HEK293 (cell line): ENCODE data around the gene ZNF674.

ENCODE experiments used
- CTCF ChIA-PET: fragments of 350-600 bp; formaldehyde crosslinking; extraction: SDS; loops from one replicate; lab custom pipeline; 2021; ENCODE audit warnings: antibody characterized with exemption; lab: Yijun Ruan, JAX
- POLR2A ChIA-PET: fragments of 300-600 bp; formaldehyde crosslinking; extraction: SDS; loops from one replicate; lab custom pipeline; 2020; ENCODE audit warnings: antibody characterized with exemption, inconsistent platforms; lab: Yijun Ruan, JAX
- H3K27ac ChIP-seq: fragments of 200-500 bp; sonication (Bioruptor generic); 2 replicates; pipeline ENCODE4 v1.5.1; 2014; ENCODE audit warnings: low read depth, low read length, control low read depth, inconsistent platforms; ENCODE audit errors: extremely low read depth
- H3K36me3 ChIP-seq, 2 experiments: fragments of 200-500 bp in 1 of 2; sonication (Bioruptor generic) in 1 of 2; 1 replicate in 1 of 2; 2 replicates in 1 of 2; pipeline ENCODE4 v1.5.1; 2014 to 2017; ENCODE audit warnings: inconsistent platforms in 2 of 2, low read length in 2 of 2; ENCODE audit not compliant: control insufficient read depth in 2 of 2, insufficient read depth in 1 of 2
- H3K4me1 ChIP-seq: fragments of 200-500 bp; sonication (Bioruptor generic); 2 replicates; pipeline ENCODE4 v1.5.1; 2014; ENCODE audit warnings: mild to moderate bottlenecking, low read length, inconsistent platforms; ENCODE audit not compliant: control insufficient read depth, insufficient read depth
- H3K4me3 ChIP-seq: 2 replicates; pipeline ENCODE4 v1.5.1; 2011; ENCODE audit warnings: low read depth, mild to moderate bottlenecking, control low read depth, low read length, moderate library complexity
- H3K9me3 ChIP-seq: fragments of 200-500 bp; sonication (Bioruptor generic); 2 replicates; pipeline ENCODE4 v1.5.1; 2014; ENCODE audit warnings: low read depth, low read length, inconsistent platforms; ENCODE audit not compliant: control insufficient read depth, insufficient read depth
- GLI4 ChIP-seq: fragments of 450-650 bp; formaldehyde crosslinking; IDR thresholded peaks from 2 replicates; pipeline ENCODE4 v1.5.1; 2016; ENCODE audit warnings: missing biosample characterization, missing genetic modification characterization
- GLIS1 ChIP-seq: fragments of 450-650 bp; formaldehyde crosslinking; IDR thresholded peaks from 2 replicates; pipeline ENCODE4 v1.5.1; 2016; ENCODE audit warnings: missing biosample characterization, missing genetic modification characterization
- HOXA7 ChIP-seq: sonication (generic); formaldehyde crosslinking; IDR thresholded peaks from 2 replicates; pipeline ENCODE4 v1.8.1; 2022; ENCODE audit warnings: missing genetic modification reagents, borderline replicate concordance
- KLF1 ChIP-seq: fragments of 450-650 bp; formaldehyde crosslinking; IDR thresholded peaks from 2 replicates; pipeline ENCODE4 v1.5.1; 2016; ENCODE audit warnings: missing biosample characterization, missing genetic modification characterization
- KLF10 ChIP-seq: fragments of 450-650 bp; IDR thresholded peaks from 2 replicates; pipeline ENCODE4 v1.5.1; 2018; ENCODE audit warnings: missing biosample characterization, mild to moderate bottlenecking, missing genetic modification characterization
- REPIN1 ChIP-seq: fragments of 450-650 bp; formaldehyde crosslinking; IDR thresholded peaks from 2 replicates; pipeline ENCODE4 v1.5.1; 2017; ENCODE audit warnings: missing biosample characterization, missing genetic modification characterization, low read depth
- SCRT1 ChIP-seq: fragments of 450-650 bp; formaldehyde crosslinking; IDR thresholded peaks from 2 replicates; pipeline ENCODE4 v1.5.1; 2016; ENCODE audit warnings: missing biosample characterization, missing genetic modification characterization, borderline replicate concordance
- TRIM28 ChIP-seq: IDR thresholded peaks from 2 replicates; pipeline ENCODE4 v1.6.1; 2011; ENCODE audit warnings: low read length, control low read depth, borderline replicate concordance
- ZBTB26 ChIP-seq: fragments of 450-650 bp; formaldehyde crosslinking; optimal IDR thresholded peaks from 2 replicates; pipeline ENCODE3; 2016; ENCODE audit warnings: missing biosample characterization, mild to moderate bottlenecking, missing genetic modification characterization
- ZIC2 ChIP-seq: fragments of 450-650 bp; formaldehyde crosslinking; IDR thresholded peaks from 2 replicates; pipeline ENCODE4 v1.5.1; 2016; ENCODE audit warnings: missing biosample characterization, missing genetic modification characterization
- ZNF10 ChIP-seq: fragments of 450-650 bp; formaldehyde crosslinking; IDR thresholded peaks from 2 replicates; pipeline ENCODE4 v1.5.1; 2017; ENCODE audit warnings: missing biosample characterization, missing genetic modification characterization
- ZNF133 ChIP-seq: fragments of 450-650 bp; formaldehyde crosslinking; IDR thresholded peaks from 2 replicates; pipeline ENCODE4 v1.5.1; 2016; ENCODE audit warnings: missing biosample characterization, missing genetic modification characterization
- ZNF2 ChIP-seq: fragments of 450-650 bp; formaldehyde crosslinking; IDR thresholded peaks from 2 replicates; pipeline ENCODE4 v1.5.1; 2016; ENCODE audit warnings: missing biosample characterization, missing genetic modification characterization
- ZNF214 ChIP-seq: fragments of 450-650 bp; formaldehyde crosslinking; IDR thresholded peaks from 2 replicates; pipeline ENCODE4 v1.5.1; 2017; ENCODE audit warnings: missing biosample characterization, mild to moderate bottlenecking, missing genetic modification characterization, borderline replicate concordance
- ZNF223 ChIP-seq: fragments of 450-650 bp; formaldehyde crosslinking; IDR thresholded peaks from 2 replicates; pipeline ENCODE4 v1.5.1; 2016; ENCODE audit warnings: missing biosample characterization, missing genetic modification characterization
- ZNF274 ChIP-seq, 2 experiments: fragments of 200-500 bp in 1 of 2; fragments of 450-650 bp in 1 of 2; sonication (Bioruptor generic) in 1 of 2; formaldehyde crosslinking in 1 of 2; IDR thresholded peaks; 2 replicates each; pipeline versions ENCODE4 v1.5.1 to v1.6.1; 2014 to 2016; ENCODE audit warnings: borderline replicate concordance in 1 of 2, inconsistent platforms in 1 of 2, low read length in 1 of 2, missing biosample characterization in 1 of 2, missing genetic modification characterization in 1 of 2
- ZNF280D ChIP-seq: fragments of 450-650 bp; formaldehyde crosslinking; IDR thresholded peaks from 2 replicates; pipeline ENCODE4 v1.5.1; 2016; ENCODE audit warnings: missing biosample characterization, missing genetic modification characterization
- ZNF302 ChIP-seq: fragments of 450-650 bp; formaldehyde crosslinking; IDR thresholded peaks from 2 replicates; pipeline ENCODE4 v1.5.1; 2016; ENCODE audit warnings: missing biosample characterization, missing genetic modification characterization, low read depth
- ZNF341 ChIP-seq: fragments of 450-650 bp; formaldehyde crosslinking; IDR thresholded peaks from 2 replicates; pipeline ENCODE4; 2016; ENCODE audit warnings: low read depth, missing biosample characterization, missing genetic modification characterization
- ZNF354C ChIP-seq: fragments of 450-650 bp; formaldehyde crosslinking; IDR thresholded peaks from 2 replicates; pipeline ENCODE4 v1.5.1; 2016; ENCODE audit warnings: missing biosample characterization, missing genetic modification characterization, low read depth, borderline replicate concordance
- ZNF600 ChIP-seq: fragments of 450-650 bp; formaldehyde crosslinking; IDR thresholded peaks from 2 replicates; pipeline ENCODE4 v1.5.1; 2016; ENCODE audit warnings: missing biosample characterization, missing genetic modification characterization
- ZNF664 ChIP-seq: fragments of 450-650 bp; formaldehyde crosslinking; IDR thresholded peaks from 2 replicates; pipeline ENCODE4 v1.5.1; 2016; ENCODE audit warnings: missing biosample characterization, missing genetic modification characterization
- ZNF777 ChIP-seq: fragments of 450-650 bp; formaldehyde crosslinking; IDR thresholded peaks from 2 replicates; pipeline ENCODE4 v1.5.1; 2017; ENCODE audit warnings: missing biosample characterization, missing genetic modification characterization, borderline replicate concordance
- ZSCAN23 ChIP-seq: fragments of 450-650 bp; formaldehyde crosslinking; IDR thresholded peaks from 2 replicates; pipeline ENCODE4 v1.5.1; 2016; ENCODE audit warnings: missing biosample characterization, missing genetic modification characterization
- TF ChIP-seq, protein P1 (sequence below): fragments of 450-650 bp; formaldehyde crosslinking; IDR thresholded peaks from 2 replicates; pipeline ENCODE4 v1.5.1; 2017; ENCODE audit warnings: missing biosample characterization, missing genetic modification characterization
- TF ChIP-seq, protein P2 (sequence below): fragments of 450-650 bp; formaldehyde crosslinking; IDR thresholded peaks from 2 replicates; pipeline ENCODE4 v1.5.1; 2016; ENCODE audit warnings: missing biosample characterization, missing genetic modification characterization
- TF ChIP-seq, protein P3 (sequence below): fragments of 450-650 bp; formaldehyde crosslinking; IDR thresholded peaks from 2 replicates; pipeline ENCODE4 v1.5.1; 2017; ENCODE audit warnings: missing biosample characterization, missing genetic modification characterization

ZNF674 gene

DNA sequence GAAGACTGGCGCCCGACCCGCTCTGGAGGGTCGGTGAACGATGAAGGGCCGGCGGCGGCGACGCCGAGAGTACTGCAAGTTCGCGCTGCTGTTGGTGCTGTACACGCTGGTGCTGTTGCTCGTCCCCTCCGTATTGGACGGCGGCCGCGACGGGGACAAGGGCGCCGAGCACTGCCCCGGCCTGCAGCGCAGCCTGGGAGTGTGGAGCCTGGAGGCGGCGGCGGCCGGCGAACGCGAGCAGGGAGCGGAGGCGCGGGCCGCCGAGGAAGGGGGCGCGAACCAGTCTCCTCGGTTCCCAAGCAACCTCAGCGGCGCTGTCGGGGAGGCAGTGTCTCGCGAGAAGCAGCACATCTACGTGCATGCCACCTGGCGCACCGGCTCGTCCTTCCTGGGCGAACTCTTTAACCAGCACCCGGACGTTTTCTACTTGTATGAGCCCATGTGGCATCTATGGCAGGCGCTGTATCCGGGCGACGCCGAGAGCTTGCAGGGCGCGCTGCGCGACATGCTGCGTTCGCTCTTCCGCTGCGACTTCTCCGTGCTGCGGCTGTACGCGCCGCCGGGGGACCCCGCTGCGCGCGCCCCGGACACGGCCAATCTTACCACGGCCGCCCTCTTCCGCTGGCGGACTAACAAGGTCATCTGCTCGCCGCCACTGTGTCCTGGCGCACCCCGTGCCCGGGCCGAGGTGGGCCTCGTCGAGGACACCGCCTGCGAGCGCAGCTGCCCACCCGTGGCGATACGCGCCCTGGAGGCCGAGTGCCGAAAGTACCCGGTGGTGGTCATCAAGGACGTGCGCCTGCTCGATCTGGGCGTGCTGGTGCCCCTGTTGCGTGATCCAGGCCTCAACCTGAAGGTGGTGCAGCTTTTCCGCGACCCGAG lies 28.9 kb upstream of the ZNF674 start:
- Histone ChIP-seq H3K36me3 (no peaks in the 10 kb centered on the region), H3K27ac (peak overlapping the region; percentile 21; the same call in 1 of the 2 replicates), H3K9me3 (no peaks in the 10 kb centered on the region), H3K4me3 (peak overlapping the region; percentile 51), H3K4me1 (peaks cover 8% of the 10 kb centered on the region; the same call in 1 of the 2 replicates)
- POLR2A ChIA-PET: no interaction called here
- CTCF ChIA-PET: no interaction called here
- TF ChIP-seq KLF10 (tag by site-specific recombination) (no peak), ZNF223 (tag by site-specific recombination) (no peak), ZNF354C (tag by site-specific recombination) (no peak), ZNF133 (tag by site-specific recombination) (no peak), GLI4 (tag by site-specific recombination) (no peak), GLIS1 (tag by site-specific recombination) (no peak), ZNF214 (no peak), SCRT1 (tag by site-specific recombination) (no peak), ZIC2 (tag by site-specific recombination) (peak; percentile 36), ZSCAN23 (tag by site-specific recombination) (no peak), ZNF341 (tag by site-specific recombination) (0 out of 2 replicates have a peak, but pooled peaks have one; percentile 27), ZNF10 (0 out of 2 replicates have a peak, but pooled peaks have one; percentile 30), ZNF280D (tag by site-specific recombination) (no peak), REPIN1 (no peak), KLF1 (tag by site-specific recombination) (no peak), HOXA7 (no peak), TRIM28 (no peak), ZNF600 (peak; percentile 24; the same call in 1 of the 2 replicates), ZNF664 (no peak), ZNF302 (no peak), ZBTB26 (tag by site-specific recombination) (peak; percentile 79), ZNF2 (tag by site-specific recombination) (peak; percentile 25; the same call in 1 of the 2 replicates), ZNF274 (IDR thresholded peaks at IDR 0.05; ENCODE audit: low read length) (no peak), ZNF274 (tag by site-specific recombination; IDR thresholded peaks at IDR 0.05; ENCODE audit: borderline replicate concordance) (no peak), ZNF777 (tag by site-specific recombination) (peak; percentile 63; the same call in 1 of the 2 replicates)
- TF ChIP-seq, protein P1, sequence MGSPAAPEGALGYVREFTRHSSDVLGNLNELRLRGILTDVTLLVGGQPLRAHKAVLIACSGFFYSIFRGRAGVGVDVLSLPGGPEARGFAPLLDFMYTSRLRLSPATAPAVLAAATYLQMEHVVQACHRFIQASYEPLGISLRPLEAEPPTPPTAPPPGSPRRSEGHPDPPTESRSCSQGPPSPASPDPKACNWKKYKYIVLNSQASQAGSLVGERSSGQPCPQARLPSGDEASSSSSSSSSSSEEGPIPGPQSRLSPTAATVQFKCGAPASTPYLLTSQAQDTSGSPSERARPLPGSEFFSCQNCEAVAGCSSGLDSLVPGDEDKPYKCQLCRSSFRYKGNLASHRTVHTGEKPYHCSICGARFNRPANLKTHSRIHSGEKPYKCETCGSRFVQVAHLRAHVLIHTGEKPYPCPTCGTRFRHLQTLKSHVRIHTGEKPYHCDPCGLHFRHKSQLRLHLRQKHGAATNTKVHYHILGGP (tag by site-specific recombination): no peak
- TF ChIP-seq, protein P2, sequence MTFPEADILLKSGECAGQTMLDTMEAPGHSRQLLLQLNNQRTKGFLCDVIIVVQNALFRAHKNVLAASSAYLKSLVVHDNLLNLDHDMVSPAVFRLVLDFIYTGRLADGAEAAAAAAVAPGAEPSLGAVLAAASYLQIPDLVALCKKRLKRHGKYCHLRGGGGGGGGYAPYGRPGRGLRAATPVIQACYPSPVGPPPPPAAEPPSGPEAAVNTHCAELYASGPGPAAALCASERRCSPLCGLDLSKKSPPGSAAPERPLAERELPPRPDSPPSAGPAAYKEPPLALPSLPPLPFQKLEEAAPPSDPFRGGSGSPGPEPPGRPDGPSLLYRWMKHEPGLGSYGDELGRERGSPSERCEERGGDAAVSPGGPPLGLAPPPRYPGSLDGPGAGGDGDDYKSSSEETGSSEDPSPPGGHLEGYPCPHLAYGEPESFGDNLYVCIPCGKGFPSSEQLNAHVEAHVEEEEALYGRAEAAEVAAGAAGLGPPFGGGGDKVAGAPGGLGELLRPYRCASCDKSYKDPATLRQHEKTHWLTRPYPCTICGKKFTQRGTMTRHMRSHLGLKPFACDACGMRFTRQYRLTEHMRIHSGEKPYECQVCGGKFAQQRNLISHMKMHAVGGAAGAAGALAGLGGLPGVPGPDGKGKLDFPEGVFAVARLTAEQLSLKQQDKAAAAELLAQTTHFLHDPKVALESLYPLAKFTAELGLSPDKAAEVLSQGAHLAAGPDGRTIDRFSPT: 0 out of 2 replicates have a peak, but pooled peaks have one; percentile 24
- TF ChIP-seq, protein P3, sequence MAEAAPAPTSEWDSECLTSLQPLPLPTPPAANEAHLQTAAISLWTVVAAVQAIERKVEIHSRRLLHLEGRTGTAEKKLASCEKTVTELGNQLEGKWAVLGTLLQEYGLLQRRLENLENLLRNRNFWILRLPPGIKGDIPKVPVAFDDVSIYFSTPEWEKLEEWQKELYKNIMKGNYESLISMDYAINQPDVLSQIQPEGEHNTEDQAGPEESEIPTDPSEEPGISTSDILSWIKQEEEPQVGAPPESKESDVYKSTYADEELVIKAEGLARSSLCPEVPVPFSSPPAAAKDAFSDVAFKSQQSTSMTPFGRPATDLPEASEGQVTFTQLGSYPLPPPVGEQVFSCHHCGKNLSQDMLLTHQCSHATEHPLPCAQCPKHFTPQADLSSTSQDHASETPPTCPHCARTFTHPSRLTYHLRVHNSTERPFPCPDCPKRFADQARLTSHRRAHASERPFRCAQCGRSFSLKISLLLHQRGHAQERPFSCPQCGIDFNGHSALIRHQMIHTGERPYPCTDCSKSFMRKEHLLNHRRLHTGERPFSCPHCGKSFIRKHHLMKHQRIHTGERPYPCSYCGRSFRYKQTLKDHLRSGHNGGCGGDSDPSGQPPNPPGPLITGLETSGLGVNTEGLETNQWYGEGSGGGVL (tag by site-specific recombination): peak; percentile 38; the same call in 1 of the 2 replicates
